Urinary bladder (tissue), 4 donors: ENCODE results near the gene BCAS3. TPM values are rescaled to one million over a fixed set of nuclear protein-coding genes. Genes with fewer than 3 reads are reported as not detected.
"Not testable (repeated sequence)": the region's sequence is repeated elsewhere in the genome, so short reads cannot be mapped to it uniquely, and the experiment has no call there.

ENCODE experiments used
- DNase-seq: peaks from one replicate; pipeline ENCODE4 v3.0.0-alpha.2; 2015; ENCODE audit errors: extremely low spot score
- H3K27ac ChIP-seq: one replicate; pipeline ENCODE4 v1.5.1; 2013; ENCODE audit warnings: low read depth, mild to moderate bottlenecking, moderate library complexity
- H3K36me3 ChIP-seq: one replicate; pipeline ENCODE4 v1.6.1; 2013; ENCODE audit warnings: mild to moderate bottlenecking, moderate library complexity; ENCODE audit not compliant: insufficient read depth
- H3K4me1 ChIP-seq: one replicate; pipeline ENCODE4 v1.6.1; 2013; ENCODE audit warnings: mild to moderate bottlenecking, moderate library complexity; ENCODE audit not compliant: insufficient read depth
- H3K4me3 ChIP-seq: one replicate; pipeline ENCODE4 v1.5.1; 2013; ENCODE audit warnings: low read depth, low read length
- WGBS: extraction: QIAGEN DNeasy Blood & Tissue Kit; methylation state at CpG from one replicate; pipeline ENCODE4 v1.1.7; 2013; 5-methylcytosine and 5-hydroxymethylcytosine counted together
- polyA plus RNA-seq: library from polyadenylated mRNA; stranded (reverse); fragments of 200-250 nt; gene quantifications from one replicate; pipeline ENCODE4 v1.2.3, GENCODE V29; 2013
- total RNA-seq: library from RNA; depleted of rRNA; stranded (reverse); fragments of >200 nt; gene quantifications from one replicate; pipeline ENCODE4 v1.2.3, GENCODE V29; 2014
- donor health status: healthy with polysubstance abuse.
- donor health status: healthy.

The BCAS3 gene
- total and polyA plus RNA-seq, 2 donors: 17.6 to 72.4 TPM

- WGBS: 96% methylated on average over 1 of the region's 1 CpG
- Histone ChIP-seq H3K4me3 (no peak overlapping the region), H3K27ac (no peak overlapping the region), H3K4me1 (no peaks in the 10 kb centered on the region), H3K36me3 (no peaks in the 10 kb centered on the region)
- DNase-seq: no peak
Measured at GRCh38 chr17:60757437-60757836, 79.8 kb downstream of the BCAS3 start.

- Histone ChIP-seq H3K27ac (no peak overlapping the region), H3K36me3 (no peaks in the 10 kb centered on the region), H3K4me1 (no peaks in the 10 kb centered on the region), H3K4me3 (no peak overlapping the region)
- DNase-seq: no peak
Measured at GRCh38 chr17:60759756-60760155, 82.1 kb downstream of the BCAS3 start.

GRCh38 chr17:60761301-60761700, 83.7 kb downstream of the BCAS3 start:
- H3K4me1 ChIP-seq, H3K36me3 ChIP-seq, DNase-seq, H3K27ac ChIP-seq, H3K4me3 ChIP-seq: not testable (repeated sequence)
- WGBS: 97% methylated on average over 6 of the region's 6 CpGs

GRCh38 chr17:60766778-60767190, 89.1 kb downstream of the BCAS3 start:
- no peak overlapping the region for H3K27ac ChIP-seq
- WGBS: 96% methylated on average over 13 of the region's 13 CpGs
- no peaks in the 10 kb centered on the region for H3K36me3 ChIP-seq
- H3K4me3 ChIP-seq: no peak overlapping the region
- H3K4me1 ChIP-seq: no peaks in the 10 kb centered on the region
- DNase-seq: no peak

- no peak overlapping the region for H3K27ac ChIP-seq
- 82% methylated on average over 4 of the region's 4 CpGs for WGBS
- DNase-seq: no peak
- no peaks in the 10 kb centered on the region for H3K4me1 ChIP-seq
- no peaks in the 10 kb centered on the region for H3K36me3 ChIP-seq
- no peak overlapping the region for H3K4me3 ChIP-seq
Measured at GRCh38 chr17:60767744-60768308, 90.2 kb downstream of the BCAS3 start.

- Histone ChIP-seq H3K36me3 (no peaks in the 10 kb centered on the region), H3K4me3 (no peak overlapping the region), H3K27ac (no peak overlapping the region), H3K4me1 (no peaks in the 10 kb centered on the region)
- DNase-seq: no peak
- 92% methylated on average over 3 of the region's 3 CpGs for WGBS
Measured at GRCh38 chr17:60769327-60769726, 91.7 kb downstream of the BCAS3 start.

GRCh38 chr17:60770946-60771422, 93.3 kb downstream of the BCAS3 start:
- 94% methylated on average over 8 of the region's 8 CpGs for WGBS
- no peak overlapping the region for H3K4me3 ChIP-seq
- no peak for DNase-seq
- H3K27ac ChIP-seq: no peak overlapping the region
- no peaks in the 10 kb centered on the region for H3K36me3 ChIP-seq
- no peaks in the 10 kb centered on the region for H3K4me1 ChIP-seq

- not testable (repeated sequence) for DNase-seq, H3K36me3 ChIP-seq, H3K4me3 ChIP-seq, H3K27ac ChIP-seq, H3K4me1 ChIP-seq
- 75% methylated on average over 5 of the region's 5 CpGs for WGBS
Measured at GRCh38 chr17:60771621-60772020, 94.0 kb downstream of the BCAS3 start.

- Histone ChIP-seq H3K36me3 (no peaks in the 10 kb centered on the region), H3K4me3 (no peak overlapping the region), H3K4me1 (no peaks in the 10 kb centered on the region), H3K27ac (no peak overlapping the region)
- no peak for DNase-seq
- 88% methylated on average over 7 of the region's 7 CpGs for WGBS
Measured at GRCh38 chr17:60773552-60773951, 95.9 kb downstream of the BCAS3 start.

GRCh38 chr17:60781880-60782412, 104.3 kb downstream of the BCAS3 start:
- no peak overlapping the region for H3K4me3 ChIP-seq
- no peaks in the 10 kb centered on the region for H3K4me1 ChIP-seq

GRCh38 chr17:60782742-60783141, 105.1 kb downstream of the BCAS3 start:
- WGBS: 90% methylated on average over 3 of the region's 3 CpGs
- H3K36me3 ChIP-seq: no peaks in the 10 kb centered on the region
- H3K4me1 ChIP-seq: no peaks in the 10 kb centered on the region
- DNase-seq: no peak
- H3K27ac ChIP-seq: no peak overlapping the region
- no peak overlapping the region for H3K4me3 ChIP-seq

More at GRCh38 chr17:60781880-60782412, 104.3 kb downstream of the BCAS3 start:
- no peak for DNase-seq
- Histone ChIP-seq H3K36me3 (no peaks in the 10 kb centered on the region), H3K27ac (no peak overlapping the region)

GRCh38 chr17:60790205-60790604, 112.6 kb downstream of the BCAS3 start:
- no peaks in the 10 kb centered on the region for H3K4me1 ChIP-seq
- no peak overlapping the region for H3K27ac ChIP-seq
- no peak overlapping the region for H3K4me3 ChIP-seq
- DNase-seq: no peak
- no peaks in the 10 kb centered on the region for H3K36me3 ChIP-seq

GRCh38 chr17:60792250-60792898, 114.7 kb downstream of the BCAS3 start:
- no peak for DNase-seq
- Histone ChIP-seq H3K4me3 (no peak overlapping the region), H3K27ac (no peak overlapping the region), H3K36me3 (no peaks in the 10 kb centered on the region), H3K4me1 (no peaks in the 10 kb centered on the region)
- WGBS: 89% methylated on average over 10 of the region's 10 CpGs

GRCh38 chr17:60798576-60798975, 120.9 kb downstream of the BCAS3 start:
- Histone ChIP-seq H3K27ac (no peak overlapping the region), H3K36me3 (no peaks in the 10 kb centered on the region), H3K4me1 (no peaks in the 10 kb centered on the region), H3K4me3 (no peak overlapping the region)
- DNase-seq: no peak
- 53% methylated on average over 8 of the region's 8 CpGs for WGBS
